GM04504 (cell line): Measurements from ENCODE around the gene PPARGC1A.
A peak's percentile ranks its signal among the peaks of the same experiment; 100 is the strongest.

ENCODE experiments used
- DNase-seq: peaks from one replicate; pipeline ENCODE4 v3.0.0-alpha.2; 2012; ENCODE audit warnings: low read depth

PPARGC1A gene, protein sequence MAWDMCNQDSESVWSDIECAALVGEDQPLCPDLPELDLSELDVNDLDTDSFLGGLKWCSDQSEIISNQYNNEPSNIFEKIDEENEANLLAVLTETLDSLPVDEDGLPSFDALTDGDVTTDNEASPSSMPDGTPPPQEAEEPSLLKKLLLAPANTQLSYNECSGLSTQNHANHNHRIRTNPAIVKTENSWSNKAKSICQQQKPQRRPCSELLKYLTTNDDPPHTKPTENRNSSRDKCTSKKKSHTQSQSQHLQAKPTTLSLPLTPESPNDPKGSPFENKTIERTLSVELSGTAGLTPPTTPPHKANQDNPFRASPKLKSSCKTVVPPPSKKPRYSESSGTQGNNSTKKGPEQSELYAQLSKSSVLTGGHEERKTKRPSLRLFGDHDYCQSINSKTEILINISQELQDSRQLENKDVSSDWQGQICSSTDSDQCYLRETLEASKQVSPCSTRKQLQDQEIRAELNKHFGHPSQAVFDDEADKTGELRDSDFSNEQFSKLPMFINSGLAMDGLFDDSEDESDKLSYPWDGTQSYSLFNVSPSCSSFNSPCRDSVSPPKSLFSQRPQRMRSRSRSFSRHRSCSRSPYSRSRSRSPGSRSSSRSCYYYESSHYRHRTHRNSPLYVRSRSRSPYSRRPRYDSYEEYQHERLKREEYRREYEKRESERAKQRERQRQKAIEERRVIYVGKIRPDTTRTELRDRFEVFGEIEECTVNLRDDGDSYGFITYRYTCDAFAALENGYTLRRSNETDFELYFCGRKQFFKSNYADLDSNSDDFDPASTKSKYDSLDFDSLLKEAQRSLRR

DNA sequence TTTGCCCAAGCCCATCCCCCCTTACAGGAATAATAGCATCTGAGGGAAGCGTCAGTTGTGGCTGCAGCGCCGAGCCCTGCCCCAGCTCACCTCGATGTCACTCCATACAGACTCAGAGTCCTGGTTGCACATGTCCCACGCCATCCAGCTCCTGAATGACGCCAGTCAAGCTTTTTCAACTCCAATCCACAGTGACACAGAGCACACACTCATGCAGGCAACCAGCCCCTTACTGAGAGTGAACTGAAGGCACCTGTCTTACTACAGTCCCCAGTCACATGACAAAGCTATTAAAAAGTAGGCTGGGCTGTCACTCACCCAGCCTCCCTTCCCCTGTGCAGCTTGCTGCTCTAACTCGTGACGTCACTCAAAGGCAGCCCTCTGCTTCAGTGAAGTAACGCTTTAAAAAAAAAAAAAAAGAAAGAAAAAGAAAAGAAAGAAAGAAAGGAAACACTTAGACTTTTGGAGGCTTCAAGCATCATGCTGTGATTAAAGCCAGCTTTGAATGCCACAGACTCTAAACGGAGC lies at the start of gene PPARGC1A:
PPARGC1A (minus strand) TSS at position 234 of the 528 bp plus-strand sequence; CDS start at position 144, 90 bp downstream.
- DNase-seq = no peak

DNA sequence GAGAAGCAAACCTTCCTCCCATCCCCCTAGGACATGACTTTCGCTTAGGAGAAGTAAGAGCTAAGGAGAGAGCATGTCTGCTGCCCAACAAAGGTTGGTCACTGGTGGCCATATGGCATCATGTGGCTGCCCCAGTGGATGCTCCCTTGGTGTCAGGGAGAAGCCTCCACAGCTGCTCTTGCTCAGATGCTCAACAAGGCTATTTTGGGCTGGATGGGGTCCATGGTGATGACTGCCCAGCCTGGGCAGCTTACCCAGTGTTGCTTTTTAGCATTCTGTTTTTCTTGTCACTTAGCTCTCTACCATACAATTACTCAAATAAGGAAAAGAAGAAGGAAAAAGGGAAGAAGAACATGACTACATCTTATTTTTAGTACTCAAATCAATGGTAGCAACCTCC lies 48.9 kb upstream of the PPARGC1A start:
- no peak for DNase-seq

DNA sequence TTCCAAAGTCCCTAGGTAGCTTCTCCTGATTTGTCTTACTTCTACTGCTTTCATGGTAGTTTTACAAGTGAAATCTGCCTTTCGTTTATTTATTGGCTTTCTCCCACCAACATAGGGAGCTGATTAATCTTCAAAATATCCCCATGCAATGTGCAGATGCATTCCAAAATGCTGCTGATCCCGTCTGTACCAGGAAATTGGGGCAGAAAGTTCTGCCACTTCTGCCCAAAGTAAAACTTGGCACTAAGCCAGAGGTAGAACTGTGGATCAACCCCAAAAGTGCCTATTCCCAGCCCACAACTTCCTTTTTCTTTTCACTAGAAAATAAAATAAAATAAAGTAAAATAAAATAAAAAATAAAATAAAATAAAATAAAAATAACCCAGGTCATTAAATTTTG lies 47.3 kb upstream of the PPARGC1A start:
- no peak for DNase-seq

DNA sequence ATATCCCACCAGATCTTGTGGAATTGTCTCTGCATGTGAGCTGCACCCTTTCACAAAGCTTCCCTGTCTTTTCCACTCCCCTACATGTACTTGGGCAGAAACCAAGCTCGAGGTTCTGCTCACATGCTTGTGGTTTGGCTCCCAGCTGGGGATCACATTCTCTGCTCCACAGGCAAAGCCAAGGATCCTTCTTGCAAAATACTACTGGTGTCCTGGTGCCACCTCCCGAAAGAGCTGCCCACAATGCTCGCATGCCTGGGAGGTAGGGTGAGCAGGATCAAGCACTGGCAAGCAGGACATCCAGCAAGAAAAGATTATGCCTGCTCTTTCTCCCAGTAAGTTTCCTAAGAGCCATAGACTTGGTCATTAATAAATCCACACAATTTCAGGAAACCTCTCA lies 45.1 kb upstream of the PPARGC1A start:
- peak; percentile 77 for DNase-seq

DNA sequence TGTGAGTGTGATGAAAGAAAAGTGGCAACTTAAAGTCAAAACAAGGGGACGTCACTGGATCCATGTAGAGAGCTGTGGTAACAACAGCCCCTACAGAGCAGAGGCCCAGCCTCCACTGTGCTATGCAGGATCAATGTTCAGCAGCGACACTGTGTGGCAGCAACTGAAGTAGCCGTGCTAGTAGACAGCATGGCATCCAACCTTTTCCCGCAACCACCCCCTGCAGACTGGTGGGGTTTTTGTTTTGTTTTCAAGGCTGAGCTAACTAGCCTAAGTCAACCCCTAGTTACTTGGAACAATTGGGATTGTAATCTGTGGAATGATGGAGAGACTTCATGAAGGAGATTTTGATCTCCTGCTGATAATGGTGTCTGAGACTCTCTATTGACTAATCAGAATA lies 44.4 kb upstream of the PPARGC1A start:
- no peak for DNase-seq

DNA sequence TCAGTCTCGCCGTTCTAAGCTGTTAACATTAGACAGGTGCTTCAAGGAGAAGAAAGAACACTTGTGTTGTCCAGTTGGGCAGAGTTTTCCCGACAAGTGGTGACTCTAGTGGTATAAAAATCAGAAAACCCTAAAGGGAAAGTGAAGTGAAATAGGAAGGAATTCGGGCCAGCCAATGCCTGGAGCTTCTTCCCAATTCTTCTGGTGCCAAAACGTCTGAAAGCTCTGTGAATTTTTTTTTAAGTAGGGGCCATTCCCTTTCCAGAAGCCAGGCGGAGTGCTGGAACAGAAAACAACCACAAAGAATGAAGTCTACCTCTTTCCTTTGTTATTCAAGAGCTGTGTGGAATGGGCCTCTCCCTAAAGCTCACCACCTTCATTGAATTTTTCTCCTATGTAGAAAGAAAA lies 43.1 kb upstream of the PPARGC1A start:
- no peak for DNase-seq

DNA sequence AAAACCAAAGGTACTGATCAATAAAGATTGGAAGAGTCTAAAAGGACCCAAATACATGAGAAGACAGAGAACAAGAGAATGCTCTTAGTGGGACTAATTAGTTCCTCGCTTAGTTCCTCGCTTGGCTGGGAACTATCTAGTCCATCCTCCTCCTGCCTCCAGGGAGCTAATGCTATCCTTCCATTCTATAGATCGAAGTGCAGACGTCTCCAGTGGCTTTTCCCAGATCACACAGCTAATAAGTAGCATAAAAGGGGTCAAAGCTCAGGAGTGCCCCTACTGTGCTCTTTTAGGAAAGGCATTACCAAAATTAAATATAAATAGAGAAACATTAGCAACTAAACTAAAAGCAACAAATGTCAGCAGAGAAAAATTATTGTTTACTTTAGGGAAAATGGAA lies 42.3 kb upstream of the PPARGC1A start:
- DNase-seq = no peak

DNA sequence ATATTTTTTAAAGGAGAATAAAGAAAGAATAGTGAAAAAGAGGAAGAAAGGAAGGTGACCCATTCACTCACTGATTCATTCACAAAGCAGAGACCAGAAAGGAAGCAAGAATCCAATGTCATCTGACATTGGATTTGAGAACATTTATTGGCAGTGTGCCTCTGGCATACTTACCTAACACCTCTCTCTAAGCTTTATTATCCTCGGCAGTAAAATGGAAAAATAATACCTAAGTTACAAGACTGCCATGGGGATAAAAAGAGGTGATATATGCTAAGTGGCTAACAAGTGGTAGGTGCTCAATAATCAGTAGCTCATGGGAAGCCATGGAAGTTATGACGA lies 41.6 kb upstream of the PPARGC1A start:
- no peak for DNase-seq

DNA sequence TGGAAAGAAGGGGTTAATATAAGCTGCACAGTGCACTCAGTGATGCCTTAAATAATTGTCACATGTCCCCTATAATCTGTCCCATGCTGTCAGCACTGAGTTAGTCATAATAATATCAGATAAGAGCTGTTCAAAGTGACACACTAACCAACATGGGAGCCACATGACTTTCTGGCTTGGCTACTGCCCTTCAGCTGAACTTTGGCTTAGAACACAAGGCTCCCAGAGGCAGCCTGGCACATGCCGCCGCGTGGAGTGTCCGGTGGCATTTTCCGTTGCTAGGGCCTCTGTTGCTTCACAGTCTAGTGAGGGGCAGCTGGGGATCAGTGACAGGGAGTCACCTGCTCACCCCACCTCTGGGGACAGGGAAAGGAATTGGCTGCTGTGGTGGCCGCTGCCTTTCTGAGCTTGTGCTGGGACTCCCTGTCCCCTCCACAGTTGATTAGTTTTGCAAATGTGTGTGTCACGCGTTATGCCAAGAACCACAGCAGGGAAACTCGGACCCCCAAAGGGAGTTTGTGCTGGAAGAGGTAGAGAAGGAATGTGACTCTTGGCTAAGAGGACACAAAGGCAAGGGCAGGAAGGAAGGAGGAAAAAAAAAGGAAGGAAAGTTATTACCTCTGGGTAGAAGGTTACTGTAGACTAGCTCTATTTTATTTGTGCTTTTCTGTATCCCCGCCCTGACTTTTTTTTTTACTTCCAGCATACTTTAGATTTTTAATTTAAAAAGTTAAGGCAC lies 41.1 kb upstream of the PPARGC1A start:
- no peak for DNase-seq

DNA sequence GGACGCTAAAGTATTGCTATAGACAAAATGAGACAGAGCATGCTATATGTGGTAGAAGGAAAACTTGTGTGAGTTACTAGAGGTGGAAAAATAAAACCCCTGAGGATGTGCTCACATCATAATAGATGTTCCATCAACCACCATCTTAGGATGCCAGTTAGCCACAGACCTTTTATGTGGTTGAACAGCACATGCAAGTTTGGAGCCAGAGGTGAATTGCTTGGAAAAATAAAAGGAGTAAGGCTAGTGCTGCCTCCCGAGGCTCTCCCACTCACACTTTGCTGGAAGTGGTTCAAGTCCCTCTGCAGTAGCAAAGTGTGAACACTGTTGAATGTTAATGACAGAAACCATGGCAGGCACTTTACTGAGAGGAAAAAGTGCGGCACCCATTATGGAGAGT lies 39.4 kb upstream of the PPARGC1A start:
- DNase-seq = no peak

DNA sequence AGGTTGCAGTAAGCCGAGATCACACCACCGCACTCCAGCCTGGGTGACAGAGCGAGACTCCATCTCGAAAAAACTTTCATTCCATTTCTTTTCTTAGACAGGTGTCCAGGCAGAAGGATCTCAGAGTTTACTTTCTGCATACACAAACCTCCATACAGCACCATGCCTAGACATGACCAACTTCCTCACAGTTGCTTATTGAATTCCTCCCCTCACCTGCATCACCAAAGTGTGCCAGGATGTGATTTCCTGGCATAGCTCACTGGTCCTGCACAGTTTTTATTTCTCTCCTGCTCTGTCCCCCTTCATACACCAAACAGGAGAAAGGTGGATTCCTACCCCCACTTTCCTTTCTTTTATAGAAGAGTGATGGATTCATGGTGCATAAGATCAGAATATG lies 34.7 kb upstream of the PPARGC1A start:
- DNase-seq = no peak

DNA sequence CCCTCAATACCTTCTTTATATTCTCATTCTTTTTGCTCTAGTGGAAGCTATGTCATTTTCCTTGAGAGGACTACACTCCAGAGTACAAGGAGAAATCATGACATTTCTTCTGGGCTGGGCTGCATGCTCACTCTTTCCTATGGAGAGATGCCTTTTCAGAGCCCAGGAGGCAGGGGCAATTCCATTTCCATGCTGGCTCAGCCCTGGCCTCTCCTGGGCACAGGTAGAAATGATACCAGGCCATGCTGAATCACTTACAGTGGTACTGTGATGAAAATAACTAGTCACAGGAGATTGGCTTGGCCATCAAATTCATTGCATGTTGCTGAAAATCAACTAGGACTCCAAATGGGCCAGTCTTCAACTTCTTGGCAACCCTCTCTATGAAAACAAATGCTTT lies 34.0 kb upstream of the PPARGC1A start:
- no peak for DNase-seq

DNA sequence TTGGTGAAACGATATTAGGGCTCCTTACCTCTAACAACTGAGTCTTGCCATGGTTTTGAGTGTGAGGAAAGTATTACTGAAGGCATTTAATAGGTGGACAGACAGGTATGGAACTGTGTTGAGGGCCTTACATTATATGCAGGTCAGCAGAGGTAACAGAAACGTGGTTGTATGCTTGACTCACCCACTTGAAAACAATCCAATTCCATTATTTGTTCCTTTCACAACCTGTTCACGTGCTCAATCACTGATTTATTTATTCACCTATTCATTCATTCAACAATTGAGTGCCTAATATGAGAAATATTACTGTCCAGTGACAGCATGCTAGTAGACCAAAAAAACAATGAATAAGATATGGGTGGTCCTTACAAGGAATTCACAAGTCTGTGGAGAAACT lies 33.3 kb upstream of the PPARGC1A start:
- no peak for DNase-seq

DNA sequence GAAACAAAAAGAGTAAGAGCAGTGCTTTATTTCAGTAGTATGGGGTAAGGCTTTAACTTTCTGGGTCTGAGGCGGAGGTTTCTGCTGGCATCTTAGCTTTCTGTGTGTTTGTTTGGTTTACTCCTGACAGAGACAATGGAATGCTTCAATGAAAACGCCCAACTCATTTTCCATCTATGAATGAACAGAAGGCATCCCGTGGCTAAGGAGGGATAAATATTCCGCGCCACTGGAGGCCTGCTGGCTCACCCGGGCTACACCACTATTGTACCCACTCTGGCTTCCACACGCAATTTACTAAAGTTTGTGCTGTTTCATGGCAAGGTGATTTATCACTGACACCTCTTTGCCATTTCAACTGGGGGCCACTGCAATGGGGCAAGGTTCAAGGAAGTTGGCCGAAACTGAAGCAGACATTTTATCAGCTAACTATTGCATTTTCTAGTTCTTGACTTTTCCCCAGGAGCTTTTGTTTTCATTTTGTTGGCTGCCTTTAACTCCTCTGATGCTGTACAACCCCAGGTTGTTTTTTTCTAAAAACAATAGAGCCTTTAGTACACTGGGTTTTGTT lies 32.8 kb upstream of the PPARGC1A start:
- no peak for DNase-seq

DNA sequence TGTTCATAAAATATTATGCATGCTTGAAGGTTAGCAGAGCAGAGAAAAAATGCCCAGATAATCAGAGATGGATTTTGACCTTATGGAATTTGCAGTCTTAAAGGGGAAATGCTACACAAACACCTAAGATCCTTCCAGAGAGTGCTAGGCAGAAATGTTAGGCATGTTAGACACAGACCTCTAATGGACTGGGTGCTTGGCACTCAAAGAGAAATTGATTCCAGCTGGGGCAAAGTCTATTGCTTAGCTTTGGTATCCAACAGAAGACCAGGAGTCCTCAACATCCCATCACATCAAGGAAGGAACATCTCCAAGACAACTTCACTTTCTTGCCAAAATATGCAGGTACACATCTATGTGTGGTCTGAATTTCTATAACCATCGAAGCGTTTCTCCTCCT lies 32.2 kb upstream of the PPARGC1A start:
- DNase-seq = no peak

DNA sequence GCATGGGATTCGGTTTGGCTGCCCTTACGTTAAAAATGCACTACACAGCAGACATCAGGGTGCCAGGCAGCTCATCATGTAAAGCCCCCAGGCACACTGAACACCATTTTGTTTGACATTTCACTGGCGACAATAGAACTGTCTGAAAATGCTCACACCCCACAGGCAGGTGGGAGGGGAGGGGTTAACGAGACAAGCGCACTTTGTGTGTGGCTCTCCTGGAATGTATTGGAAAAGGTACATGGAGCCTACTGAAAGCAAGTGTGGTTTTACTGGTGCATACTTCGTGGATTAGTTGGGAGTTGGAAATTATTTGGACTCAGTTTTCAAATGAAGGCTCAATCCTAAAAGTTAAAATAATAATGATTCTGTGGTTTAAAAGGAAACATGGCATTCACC lies 31.6 kb upstream of the PPARGC1A start:
- no peak for DNase-seq

DNA sequence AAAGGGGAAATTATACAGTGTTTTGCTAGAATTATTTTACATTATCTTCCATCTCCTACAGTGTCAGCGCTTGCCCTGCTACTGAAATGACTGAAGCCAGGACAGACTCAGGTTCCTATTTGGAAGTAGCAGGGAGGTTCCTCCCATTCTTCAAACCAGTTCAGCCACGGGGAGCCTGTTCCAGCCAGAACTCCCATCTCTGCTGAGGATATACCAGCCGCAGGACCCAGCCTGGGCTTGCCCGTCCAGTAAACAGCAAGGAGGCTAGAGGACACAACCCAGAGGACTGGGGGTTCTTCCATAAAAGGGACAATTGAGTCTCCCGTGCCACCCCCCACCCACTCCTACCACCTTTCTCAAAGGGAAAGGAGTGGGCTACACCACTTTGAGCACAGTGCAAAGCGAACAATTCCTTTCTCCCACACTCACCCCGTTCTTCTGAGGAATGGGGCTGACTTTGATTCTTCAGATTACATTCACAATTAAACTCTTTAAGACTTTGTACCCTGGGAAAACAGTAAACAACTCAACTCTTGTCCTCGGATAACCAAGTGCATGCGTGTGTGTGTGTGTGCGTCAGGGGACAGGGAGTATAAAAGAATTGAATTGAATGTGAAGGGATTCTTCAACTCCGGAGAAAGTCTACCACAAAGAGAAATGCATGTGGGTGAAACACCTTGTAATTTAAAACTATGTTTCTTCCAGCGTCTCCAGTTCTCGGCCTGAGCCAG lies 31.0 kb upstream of the PPARGC1A start:
- DNase-seq = no peak

DNA sequence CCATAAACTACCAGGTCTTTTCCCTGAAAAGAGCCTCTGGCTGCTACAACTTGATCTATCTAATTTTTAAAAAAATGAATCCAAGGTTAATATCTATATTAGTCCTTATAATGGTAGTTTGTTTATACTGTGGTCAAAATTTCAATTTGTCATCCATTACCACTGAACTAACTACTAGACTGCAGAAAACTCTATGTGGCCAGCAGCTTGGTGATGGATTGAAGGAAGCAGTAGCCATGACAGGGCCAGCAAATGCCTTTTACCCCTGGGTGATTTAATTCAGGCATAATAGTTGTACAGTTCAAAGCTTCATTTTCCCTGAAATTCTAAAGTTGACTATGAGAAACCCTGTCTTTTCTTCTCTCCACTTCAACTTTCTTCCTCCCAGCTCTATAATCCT lies 30.4 kb upstream of the PPARGC1A start:
- no peak for DNase-seq

DNA sequence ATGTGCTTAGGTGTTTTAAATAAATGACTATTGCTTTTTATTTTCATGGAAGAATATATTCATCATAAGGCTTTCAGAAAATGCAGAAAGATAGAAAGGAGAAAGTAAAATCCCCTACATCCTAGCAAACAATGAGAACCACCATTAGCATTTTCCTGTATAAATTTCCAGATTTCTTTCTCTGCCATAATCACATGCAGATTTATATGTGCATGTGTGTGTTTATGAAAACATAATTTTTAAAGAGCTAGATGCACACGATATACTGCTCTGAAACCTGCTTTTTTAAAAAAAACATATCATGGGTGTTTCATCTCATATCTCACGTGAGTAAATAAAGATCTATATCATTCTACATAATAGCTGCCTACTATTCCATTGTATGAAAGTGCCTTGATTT lies 26.4 kb upstream of the PPARGC1A start:
- no peak for DNase-seq

DNA sequence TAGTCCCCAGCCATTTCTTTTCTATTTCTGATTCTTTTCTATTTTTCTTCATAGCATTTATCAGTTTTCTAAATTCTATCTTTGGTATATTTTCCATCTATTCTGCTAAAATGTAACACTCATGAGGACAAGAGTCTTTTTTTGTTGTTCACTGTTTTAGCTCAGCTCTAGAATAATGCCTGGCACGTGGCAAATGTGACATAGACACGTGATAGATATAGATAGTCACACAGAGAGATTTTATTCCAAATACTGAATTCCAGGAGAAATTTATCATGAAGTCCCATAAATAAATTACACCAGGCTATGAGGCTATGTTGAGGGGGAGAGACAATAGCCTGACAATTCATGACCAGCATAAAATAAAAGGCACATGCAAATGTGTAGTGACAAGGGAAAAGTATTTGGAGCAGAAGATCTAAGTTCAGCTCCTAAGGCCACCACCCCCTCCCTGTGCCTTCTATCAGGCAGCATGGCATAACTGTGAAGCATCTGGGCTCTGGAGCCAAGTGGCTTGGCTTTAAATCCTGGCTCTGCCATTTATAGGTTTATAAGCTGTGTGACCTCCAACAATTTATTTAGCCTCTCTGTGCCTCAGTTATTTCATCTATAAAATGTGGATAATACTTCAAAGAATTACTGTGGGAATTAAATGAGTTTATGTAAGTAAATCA lies 25.7 kb upstream of the PPARGC1A start:
- no peak for DNase-seq
